ENCODE results near the gene DOK6.

Gene DOK6

DNA sequence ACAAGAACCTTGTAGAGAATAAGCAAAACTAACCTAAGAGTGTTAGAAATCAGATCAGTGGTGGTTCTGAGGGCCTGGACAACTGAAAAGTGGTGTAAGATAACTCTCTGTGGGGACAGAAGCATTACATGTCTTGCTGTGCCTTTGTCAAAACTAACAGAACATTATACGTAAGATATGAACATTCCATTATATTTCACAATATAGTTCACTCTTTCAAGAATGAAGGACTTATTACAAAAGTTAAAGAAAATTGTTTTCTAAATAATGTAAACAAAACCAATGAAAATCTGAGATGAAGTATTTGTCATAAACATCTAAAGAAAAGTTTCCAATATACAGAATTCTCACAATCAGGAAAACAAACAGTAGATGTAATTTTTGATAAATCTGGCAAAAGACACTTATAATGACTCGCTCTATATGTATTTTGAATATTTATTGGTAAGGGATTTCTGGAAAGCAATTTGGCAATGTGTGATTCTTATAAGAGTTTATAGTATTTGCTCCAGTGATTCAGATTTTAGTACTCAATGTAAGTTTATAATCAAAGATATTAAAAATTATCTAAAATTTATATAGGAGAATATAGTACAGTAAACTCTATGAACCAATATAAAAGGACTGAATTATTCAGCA is 288.6 kb downstream of the DOK6 start:
- no peak for DNase-seq (ENCODE audit: low read depth)

DNA sequence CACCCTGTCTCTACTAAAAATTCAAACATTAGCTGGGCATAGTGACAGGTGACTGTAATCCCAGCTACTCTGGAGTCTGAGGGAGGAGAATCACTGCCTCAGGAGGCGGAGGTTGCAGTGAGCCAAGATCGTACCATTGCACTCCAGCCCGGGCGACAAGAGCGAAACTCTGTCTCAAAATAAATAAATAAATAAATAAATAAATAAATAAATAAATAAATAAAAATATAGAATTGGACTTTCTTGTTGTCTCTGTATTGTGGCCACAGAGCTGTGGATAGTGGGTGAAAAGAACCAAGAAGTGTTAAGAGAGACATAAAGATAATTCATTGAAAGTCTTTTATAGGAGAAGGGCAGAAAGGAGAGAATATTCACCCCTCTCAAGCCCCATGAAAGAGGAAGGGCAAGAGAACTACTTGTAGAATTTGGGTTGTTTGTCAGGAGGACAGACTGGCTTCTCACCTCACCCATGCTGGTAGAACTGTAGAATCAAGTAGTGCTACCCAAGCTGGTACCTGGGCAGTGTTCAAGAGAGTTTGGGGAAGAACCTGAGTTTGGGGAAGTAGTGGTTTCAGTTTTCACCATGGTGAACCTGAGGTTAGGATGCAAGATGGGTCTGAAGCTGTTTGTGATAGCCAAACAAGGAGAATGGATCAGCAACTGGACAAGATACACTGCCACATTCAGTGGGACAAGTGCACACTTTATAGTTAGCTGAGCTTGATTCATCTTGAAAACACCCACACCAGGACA is 290.5 kb downstream of the DOK6 start:
- DNase-seq (ENCODE audit: low read depth), result no peak

DNA sequence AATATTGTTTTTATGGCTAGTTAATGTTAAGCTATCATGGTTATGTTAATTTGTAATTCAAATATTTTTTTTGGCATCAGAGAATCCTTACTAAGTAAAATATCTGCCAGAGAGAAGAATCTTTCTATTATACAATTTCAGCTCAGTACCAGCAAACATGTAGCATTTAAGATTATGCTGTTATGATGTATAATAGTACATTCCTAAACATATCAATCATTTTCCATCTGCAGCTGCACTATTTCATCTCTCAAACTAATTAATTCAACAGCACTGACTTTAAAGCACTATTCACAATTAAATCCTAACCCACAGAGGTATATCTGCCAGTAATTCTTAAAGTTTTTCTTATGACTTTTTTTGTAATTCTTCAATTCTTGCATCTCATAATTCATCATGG is 296.4 kb downstream of the DOK6 start:
- DNase-seq (ENCODE audit: low read depth), result no peak

DNA sequence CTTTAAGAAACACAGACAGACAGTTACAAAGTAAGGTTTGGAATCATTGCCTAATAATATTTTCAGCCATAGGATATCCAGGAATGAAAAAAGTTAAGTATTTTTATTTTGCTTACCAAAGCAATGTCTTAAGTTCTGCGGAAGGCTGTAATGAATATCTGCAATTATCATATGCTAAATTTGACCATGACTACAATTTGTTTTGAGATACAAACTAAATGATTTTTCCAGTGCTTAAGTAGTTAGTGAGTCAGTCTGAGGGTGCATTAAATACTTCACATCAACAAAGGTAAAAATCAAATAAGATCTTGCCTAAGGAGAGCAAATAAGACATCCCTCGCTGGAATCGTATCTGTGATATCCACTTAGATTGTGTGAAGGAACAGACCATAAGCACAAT is 297.0 kb downstream of the DOK6 start:
- DNase-seq (ENCODE audit: low read depth), result no peak

DNA sequence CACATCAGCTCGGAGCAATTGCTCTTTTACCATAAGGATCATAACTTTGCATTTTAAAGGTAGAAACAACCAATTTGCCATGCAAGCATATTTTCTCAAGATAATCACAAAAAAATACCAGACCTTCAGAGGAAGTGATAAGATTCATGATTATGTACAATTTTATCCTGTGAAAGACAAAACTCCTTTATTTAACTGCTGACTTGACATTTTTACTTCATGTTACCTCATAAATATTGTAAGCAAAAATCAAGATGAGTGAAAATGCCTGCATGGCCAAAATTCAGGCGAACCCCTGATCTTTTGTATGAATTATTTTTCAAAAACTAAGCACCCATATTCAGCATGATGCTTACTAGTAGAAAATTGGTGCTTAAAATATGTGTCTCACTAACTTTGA is 300.6 kb downstream of the DOK6 start:
- no peak for DNase-seq (ENCODE audit: low read depth)

DNA sequence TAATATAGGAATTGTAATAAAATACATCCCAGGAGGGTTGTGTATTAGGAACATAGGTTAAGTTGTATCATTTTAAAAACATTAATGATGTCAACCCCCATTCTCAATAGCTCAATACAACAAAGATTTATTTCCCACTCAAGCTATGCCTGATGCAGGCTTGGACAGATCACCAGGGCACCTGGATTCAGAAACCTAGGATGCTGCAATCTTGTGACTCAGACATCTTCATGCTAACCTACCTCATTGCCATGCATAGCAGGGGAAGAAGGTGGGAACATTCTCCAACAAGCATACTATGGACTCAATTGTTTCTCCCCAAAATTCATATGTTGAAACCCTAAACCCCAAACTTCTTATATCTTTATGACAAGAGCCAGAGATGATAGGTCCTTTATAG is 302.8 kb downstream of the DOK6 start:
- DNase-seq (ENCODE audit: low read depth), result no peak

DNA sequence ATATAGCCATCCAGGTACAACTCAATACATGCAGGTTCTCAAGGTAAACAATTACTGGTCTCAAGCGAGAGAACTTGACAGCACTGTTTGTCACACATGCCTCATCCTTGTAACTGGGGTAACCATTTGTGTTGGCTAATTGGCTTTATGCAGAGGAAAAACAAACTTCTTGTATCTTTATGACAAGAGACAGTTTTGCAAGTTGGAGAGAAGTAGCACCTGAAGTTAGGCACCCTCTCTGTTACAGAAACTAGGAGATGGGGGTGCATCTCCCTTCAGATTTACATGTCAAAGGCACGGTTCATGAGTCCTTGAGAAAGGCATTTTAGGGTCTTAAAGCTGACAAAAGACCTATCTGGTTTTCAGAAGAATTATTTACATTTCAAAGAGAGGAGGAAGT is 305.3 kb downstream of the DOK6 start:
- no peak for DNase-seq (ENCODE audit: low read depth)

DNA sequence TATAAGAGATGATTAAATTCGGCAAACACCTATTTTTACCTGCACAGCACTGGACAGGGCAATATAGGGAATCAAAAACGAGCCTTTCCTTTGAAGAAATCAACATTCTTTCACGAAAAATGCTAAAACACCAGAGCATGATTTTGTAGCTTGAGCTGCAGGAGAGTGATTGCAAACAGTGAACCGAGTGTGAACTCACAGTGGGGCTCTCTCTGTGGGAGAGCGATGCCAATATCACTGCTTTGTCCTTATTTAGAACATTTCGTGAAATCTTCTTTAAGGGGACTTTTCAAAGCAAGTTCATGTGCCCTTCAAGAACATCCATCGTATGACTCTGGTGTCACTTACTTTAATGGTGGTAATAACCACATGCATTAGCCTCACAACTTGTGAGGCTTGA is 308.2 kb downstream of the DOK6 start:
- DNase-seq (ENCODE audit: low read depth), result no peak

DNA sequence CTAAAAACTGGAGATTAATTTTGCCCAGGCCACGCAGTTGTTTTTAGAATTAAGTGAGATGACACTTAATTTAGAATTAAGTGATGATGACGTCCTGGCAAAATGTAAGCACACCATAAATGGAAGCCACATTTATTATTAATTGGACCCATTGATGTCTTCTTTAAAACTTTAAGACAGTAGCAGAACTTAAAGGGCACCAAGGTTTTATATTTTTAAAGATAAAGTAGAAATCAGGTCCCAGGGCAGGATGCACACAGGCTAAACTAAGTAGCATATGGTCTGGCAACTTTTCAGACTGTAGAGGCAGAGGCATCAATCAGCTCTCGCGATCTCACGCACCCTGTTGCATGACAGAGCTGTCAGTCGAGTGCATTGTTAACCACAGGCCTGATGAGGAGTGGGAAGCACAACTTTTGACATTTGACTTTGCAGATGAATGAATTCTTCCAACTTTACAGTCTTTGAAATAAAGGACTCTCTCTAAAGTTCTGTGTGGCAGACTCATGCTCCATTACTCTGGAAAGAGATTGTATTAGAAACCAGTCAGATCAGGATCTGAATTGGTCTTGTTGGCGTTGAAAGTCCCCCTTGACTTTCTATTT is 314.6 kb downstream of the DOK6 start:
- no peak for DNase-seq (ENCODE audit: low read depth)

DNA sequence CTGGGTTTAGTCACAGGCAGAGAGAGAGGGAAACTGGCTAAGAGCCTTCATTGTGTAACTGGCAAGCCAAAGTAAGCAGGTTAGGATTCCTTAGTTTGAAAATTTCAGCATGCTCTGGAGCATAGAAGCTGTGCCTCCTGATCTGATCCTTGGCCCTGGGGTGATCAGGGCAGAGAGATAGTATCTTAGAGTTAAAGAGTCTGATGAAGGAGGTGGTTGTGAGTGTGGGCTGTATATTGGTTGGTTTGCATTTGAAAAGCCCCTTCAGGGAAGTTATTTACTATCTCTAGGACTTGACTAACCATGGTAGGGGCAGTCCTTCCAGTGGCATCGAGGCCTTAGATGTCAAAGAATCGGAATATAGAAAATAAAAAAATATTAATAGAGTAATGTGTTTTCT is 316.9 kb downstream of the DOK6 start:
- no peak for DNase-seq (ENCODE audit: low read depth)

DNA sequence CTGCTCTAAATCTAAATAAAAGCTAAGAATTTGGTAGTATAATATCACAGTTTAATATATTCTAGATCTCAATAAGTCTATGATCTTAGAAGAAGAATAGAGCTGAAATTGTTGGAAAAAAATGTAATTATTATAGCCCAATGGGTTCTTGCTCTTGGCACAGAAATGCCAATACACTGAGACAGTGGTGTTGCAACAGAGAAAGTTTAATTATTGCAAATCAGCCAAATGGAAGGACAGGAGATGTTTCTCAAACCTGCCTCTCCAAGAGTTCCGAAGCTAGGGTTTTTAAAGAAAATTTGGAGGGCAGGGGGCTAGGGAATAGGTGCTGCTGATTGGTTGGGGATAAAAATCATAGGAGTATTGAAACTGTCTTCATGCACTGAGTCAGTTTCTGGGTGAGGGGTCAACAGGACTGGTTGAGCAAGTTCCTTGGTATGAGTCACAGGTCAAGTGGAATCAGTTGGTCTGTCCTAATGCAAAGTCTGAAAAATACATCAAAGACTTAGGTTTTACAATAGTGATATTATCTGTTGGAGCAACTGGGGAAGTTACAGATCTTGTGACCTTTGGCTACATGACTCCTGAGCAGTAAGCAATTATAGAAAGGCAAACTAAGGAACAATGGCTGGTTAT is 318.3 kb downstream of the DOK6 start:
- DNase-seq (ENCODE audit: low read depth), result no peak

DNA sequence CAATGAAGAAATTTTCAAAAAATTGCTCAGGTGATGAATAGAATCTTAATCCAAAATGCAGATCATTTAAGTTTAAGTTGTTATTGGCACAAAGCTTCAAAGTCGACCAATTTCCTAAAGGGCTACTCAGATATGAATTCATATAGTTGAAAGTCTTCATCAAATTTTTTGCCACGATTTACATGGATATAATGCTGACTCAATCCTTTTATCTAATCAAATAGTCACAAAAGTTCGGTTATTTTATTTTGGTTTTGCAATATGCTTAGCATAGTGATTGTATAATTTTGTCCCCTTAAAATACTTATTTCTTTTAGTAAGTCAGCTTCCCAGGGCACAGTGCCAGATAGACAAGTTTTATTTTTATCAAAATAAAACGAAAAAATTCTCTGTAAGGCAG is 319.7 kb downstream of the DOK6 start:
- no peak for DNase-seq (ENCODE audit: low read depth)

DNA sequence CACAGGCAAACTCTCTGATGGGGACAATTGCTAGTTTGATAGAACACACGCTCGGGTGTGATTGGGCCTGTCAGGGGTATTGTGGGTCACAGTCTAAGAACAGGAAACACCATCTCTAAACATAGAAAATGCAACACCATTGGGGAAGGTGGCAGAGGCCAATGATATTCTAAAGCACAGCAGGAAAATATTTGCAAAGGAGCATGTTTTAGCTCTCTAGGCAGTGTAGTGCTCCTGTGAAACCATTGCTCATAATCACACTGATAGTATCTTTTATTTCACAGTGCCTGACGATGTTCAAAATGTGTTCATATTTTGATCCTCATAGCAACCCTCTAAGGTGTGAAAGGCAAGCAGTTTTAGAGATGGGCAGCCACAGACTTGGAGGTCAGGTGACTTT is 322.7 kb downstream of the DOK6 start:
- DNase-seq (ENCODE audit: low read depth), result no peak

DNA sequence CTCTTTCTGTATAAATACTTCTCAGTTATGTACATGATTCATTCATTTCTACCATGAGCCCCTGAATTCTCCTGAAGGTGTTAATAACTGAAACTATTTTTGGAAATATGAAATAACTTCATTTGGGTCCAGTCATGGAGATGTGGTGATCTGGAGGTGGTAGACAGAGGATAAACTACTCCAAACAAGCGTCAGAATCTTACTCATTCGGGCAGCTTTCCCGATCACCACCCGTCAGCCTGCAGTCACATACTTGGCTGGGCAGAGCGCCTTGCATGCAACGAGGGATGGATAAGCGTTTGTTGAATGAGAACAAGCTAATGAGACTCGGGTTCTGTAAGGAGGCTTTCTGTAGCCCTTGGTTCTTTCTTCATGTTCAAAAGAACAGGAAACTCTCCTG is 324.3 kb downstream of the DOK6 start:
- DNase-seq (ENCODE audit: low read depth), result no peak

DNA sequence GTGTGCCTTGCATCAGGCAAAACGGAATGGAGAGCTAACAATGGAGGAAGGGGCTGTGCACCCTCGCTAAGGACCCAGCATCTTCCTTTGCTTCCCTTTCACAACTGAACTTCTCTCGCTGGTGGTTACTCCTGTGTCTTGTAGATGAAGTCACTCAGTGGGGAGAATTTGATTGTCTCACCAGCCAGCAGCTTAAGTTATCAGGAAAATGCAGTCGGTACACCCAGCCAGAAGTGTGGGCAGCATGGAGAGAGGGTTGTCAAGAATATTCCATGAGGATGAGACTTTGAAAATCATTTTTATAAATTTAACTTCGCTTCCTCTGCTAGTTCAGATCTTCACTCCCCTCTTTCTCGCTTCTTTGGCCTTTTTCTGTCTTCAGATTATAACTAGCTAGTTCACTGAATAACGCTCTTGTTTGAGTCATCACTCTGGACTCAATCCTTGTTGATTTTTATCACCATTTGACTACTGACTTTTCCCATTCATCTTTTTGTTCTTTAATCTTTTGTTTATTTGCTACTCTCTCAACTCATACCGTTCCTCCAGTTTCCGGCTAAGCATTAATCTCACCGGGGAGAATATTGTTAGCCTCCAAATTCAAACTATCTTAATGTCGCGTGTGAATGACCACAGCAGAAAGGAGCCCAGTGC is 325.3 kb downstream of the DOK6 start:
- DNase-seq (ENCODE audit: low read depth), result no peak

DNA sequence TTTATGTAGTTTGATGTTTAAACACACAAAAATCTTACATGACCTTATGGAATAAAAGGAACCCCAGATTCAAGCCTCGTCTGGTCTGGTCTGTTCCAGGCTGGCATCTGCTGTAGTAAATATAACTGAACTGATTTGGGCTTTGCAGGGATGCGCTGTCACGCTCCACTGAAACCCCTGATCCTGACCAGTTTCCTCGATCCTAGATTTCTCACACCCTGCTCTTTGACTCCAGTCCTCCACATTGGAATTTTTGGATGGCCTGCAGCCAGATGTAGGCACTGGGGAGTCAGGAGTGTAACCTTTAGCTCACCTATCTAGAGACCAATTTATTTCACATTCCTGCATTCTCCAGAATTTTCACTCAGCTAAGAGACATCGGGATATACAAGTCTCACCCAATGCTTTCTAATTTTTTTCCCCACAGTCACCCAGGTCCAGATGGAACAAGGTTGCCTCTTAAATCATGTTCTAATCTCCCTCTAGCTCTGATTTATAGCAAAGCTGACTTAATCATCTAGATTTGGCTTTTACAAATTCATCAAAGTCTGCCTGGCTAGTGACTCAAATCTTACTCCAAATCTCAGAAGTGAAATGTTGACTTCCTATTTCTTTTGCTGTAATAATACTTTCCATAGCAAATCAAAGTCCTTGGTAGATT is 327.4 kb downstream of the DOK6 start:
- no peak for DNase-seq (ENCODE audit: low read depth)

DNA sequence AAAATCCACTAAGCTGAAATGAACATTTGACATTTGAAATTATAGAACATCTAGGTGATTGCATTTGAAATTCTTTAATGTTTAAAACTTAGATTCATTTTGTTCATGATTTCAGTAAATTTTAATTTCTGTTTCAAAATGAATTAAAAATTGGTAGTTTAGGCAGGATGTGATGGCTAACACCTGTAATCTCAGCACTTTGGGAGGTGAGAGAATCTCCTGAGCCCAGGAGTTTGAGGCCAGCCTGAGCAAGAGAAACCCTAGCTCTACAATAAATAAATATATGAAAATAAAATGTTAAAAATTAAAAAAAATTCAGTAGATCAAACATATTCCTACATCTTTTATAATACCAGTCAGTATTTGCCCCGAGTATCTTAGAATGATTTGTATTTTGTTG is 330.0 kb downstream of the DOK6 start:
- DNase-seq (ENCODE audit: low read depth), result no peak

DNA sequence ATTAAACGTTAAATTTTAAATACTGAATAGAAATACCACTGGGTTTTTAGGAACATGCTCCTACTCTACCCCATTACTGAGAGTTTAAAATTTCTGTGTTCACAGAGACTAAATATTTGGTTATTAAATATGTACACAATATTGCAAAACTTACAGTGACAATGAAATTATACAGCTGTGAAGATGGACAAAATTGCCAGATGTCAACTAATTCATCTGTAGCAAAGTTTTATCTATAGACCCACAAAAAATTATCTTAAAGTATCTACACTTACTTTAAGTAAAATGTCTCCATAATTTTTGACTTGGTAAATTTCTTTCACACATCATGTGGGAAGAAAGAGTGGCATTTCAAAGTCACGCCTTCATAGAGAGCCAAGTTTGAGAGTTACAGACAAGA is 333.8 kb downstream of the DOK6 start:
- DNase-seq (ENCODE audit: low read depth), result no peak

DNA sequence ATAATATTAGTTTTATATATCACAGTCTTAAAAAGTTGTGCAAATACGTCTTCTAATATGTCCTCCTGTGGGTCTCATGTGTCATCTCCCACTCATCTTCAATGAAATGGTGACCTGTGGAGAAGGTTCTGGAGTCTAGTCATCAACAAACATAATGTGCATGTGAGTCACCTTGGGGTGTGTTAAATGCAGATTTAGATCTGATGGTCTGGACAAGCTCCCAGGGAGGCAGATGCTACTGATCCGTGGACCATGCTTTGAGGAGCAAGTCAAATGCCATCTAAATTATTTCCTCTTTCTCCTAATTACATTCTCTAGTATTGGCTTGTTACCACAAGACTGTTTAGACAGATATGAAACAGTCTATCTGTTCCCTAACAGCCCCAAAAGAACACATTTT is 336.0 kb downstream of the DOK6 start:
- no peak for DNase-seq (ENCODE audit: low read depth)

DNA sequence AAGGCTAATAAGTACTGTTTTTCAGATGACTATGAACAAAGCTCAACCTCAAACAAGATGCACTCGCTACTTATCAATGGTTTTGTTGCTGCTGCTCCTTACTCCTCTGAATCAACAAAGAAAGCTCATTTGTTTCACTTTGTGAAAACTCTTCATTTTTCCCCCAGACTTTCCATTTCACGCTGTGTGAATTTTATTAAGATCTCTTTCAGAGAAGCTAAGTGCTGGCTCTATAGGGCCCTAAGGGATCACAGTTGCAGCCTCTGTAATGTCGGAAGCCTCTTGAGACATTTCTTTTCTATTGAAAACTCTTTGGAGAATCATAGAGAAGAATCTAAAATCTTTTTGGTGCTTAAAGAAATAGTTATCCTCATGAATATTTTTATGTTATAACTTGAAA is 337.2 kb downstream of the DOK6 start:
- no peak for DNase-seq (ENCODE audit: low read depth)

DNA sequence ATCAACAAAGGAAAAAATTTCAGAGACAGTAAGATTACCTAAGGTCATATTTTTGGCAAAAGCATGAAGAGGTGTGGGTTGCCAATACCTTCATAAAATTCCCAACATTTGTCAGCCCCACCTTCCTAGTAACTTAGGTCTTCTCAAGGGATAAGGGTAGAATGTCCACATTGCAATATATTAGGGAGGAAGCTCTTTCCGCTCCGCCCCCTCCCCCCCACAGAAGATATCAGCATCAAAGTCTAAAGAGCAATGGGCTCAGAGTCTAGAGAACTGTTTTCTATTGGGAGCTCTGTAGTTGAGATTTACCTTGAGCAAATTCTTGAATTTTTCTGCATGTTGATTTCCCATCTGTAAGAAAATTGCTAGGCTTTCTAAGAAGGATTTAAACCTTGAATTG is 346.7 kb downstream of the DOK6 start:
- no peak for DNase-seq (ENCODE audit: low read depth)

DNA sequence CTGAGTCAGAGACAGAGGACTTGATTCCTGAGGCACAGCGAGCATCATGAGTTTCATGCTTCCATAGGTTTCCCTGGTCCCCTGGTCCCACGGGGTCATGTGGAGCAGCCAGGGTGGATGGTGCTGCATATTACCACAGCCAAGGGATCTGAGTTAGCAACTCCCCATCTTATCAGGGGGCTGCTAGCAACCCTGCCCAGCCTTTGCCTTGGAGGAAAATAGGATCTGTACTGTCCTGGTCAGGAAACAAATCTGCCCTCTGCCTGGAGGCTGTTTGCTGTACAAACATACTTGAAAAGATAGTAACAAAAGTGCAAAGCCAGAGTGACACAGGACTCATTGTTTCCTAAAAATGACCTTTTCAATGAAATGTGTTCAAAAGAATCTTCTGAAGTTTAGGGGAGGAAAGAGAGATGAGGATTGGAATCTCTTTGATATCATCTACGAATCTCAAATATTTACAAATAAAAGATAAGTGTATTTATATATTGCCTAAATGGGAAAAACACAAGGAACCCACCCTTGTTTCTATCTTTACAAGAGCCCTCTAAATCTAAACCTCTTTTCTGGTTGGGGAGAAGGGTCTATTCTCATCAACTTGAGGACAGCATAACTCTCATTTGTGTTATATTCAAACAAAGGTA is 352.2 kb downstream of the DOK6 start:
- no peak for DNase-seq (ENCODE audit: low read depth)
